GM21360 (cell line): ENCODE results near the gene SPDYE6.
"Not testable (repeated sequence)": the region's sequence is repeated elsewhere in the genome, so short reads cannot be mapped to it uniquely, and the experiment has no call there.

Source experiments
- ATAC-seq: cut with Tn5 transposase; IDR thresholded peaks from one replicate; pipeline ENCODE4 v1.9.1; 2021; ENCODE audit warnings: mild to moderate bottlenecking, moderate library complexity; ENCODE audit not compliant: unreplicated experiment

The SPDYE6 gene

GRCh38 chr7:102318482-102318971 lies 37.7 kb downstream of the SPDYE6 start:
- ATAC-seq = no peak

GRCh38 chr7:102317231-102318059 lies 38.8 kb downstream of the SPDYE6 start:
- ATAC-seq = no peak

- no peak for ATAC-seq
Measured at GRCh38 chr7:102313997-102314780, 42.1 kb downstream of the SPDYE6 start.

GRCh38 chr7:102312317-102312716 lies 43.9 kb downstream of the SPDYE6 start:
- ATAC-seq = no peak

- ATAC-seq = no peak
Measured at GRCh38 chr7:102310414-102310815, 45.8 kb downstream of the SPDYE6 start.

- ATAC-seq = peak; percentile 62
Measured at GRCh38 chr7:102306916-102307677, 49.1 kb downstream of the SPDYE6 start.

GRCh38 chr7:102305414-102306268 lies 50.6 kb downstream of the SPDYE6 start:
- no peak for ATAC-seq

- no peak for ATAC-seq
Measured at GRCh38 chr7:102304668-102305067, 51.6 kb downstream of the SPDYE6 start.

- no peak for ATAC-seq
Measured at GRCh38 chr7:102303669-102304422, 52.4 kb downstream of the SPDYE6 start.

GRCh38 chr7:102302025-102302424 lies 54.2 kb downstream of the SPDYE6 start:
- ATAC-seq = no peak

- not testable (repeated sequence) for ATAC-seq
Measured at GRCh38 chr7:102301367-102301766, 54.9 kb downstream of the SPDYE6 start.

GRCh38 chr7:102300643-102301221 lies 55.5 kb downstream of the SPDYE6 start:
- ATAC-seq = no peak

- no peak for ATAC-seq
Measured at GRCh38 chr7:102297487-102298218, 58.6 kb downstream of the SPDYE6 start.

- no peak for ATAC-seq
Measured at GRCh38 chr7:102296514-102296913, 59.7 kb downstream of the SPDYE6 start.

- no peak for ATAC-seq
Measured at GRCh38 chr7:102296179-102296438, 60.1 kb downstream of the SPDYE6 start.
